GM19240 (cell line): ENCODE measurements around the gene KCNJ18.
"Not testable (repeated sequence)": the region's sequence is repeated elsewhere in the genome, so short reads cannot be mapped to it uniquely, and the experiment has no call there.

Source experiments
- DNase-seq: peaks from one replicate; pipeline ENCODE4 v3.0.0; 2011; ENCODE audit warnings: low spot score; ENCODE audit not compliant: insufficient read length

KCNJ18 gene

GRCh38 chr17:21751111-21751510 lies 58.8 kb downstream of the KCNJ18 start:
- not testable (repeated sequence) for DNase-seq
